GM12878 (cell line): ENCODE results near the gene INSRR. TPM values are rescaled to one million over a fixed set of nuclear protein-coding genes. Genes with fewer than 3 reads are reported as not detected.

ENCODE experiments used
- ATAC-seq: fragments of 200-7000 bp; cut with Tn5 transposase; 3 replicates; pipeline ENCODE4 v1.9.1; 2020; ENCODE audit warnings: mild to moderate bottlenecking, moderate library complexity
- BruUV-seq: library from RNA; stranded (reverse); fragments of 400-500 nt; replicated peaks from 2 replicates; lab custom pipeline; 2021; lab: Mats Ljungman, UMichigan
- CTCF ChIA-PET: fragments of 300-600 bp; sonication (Branson Sonifier 250); formaldehyde crosslinking; extraction: SDS; loops from one replicate; lab custom pipeline; 2021; ENCODE audit warnings: inconsistent platforms; lab: Yijun Ruan, JAX
- POLR2A ChIA-PET: fragments of 350-600 bp; formaldehyde crosslinking; extraction: SDS; loops from one replicate; lab custom pipeline; 2021; ENCODE audit warnings: inconsistent platforms; lab: Charles Lee
- RAD21 ChIA-PET: fragments of 300-600 bp; sonication (Branson Sonifier 250); formaldehyde crosslinking; loops from one replicate; lab custom pipeline; 2023; ENCODE audit warnings: antibody characterized with exemption; ENCODE audit not compliant: unreplicated experiment; lab: Charles Lee
- SMC1A ChIA-PET: fragments of 300-600 bp; sonication (Branson Sonifier 250); formaldehyde crosslinking; loops from one replicate; lab custom pipeline; 2023; ENCODE audit not compliant: unreplicated experiment, uncharacterized antibody; lab: Charles Lee
- DNase-seq: peaks from one replicate; pipeline ENCODE4 v3.0.0-alpha.2; 2011; ENCODE audit warnings: low read depth, low spot score
- FAIRE-seq: peaks from 3 replicates; lab custom pipeline; 2011; peaks lifted over from hg19 to GRCh38; lab: Jason Lieb, UNC
- H2AFZ ChIP-seq: 2 replicates; pipeline ENCODE4 v1.6.0; 2011; ENCODE audit warnings: low read depth, low read length, control low read depth; ENCODE audit not compliant: control insufficient read depth
- H3K27ac ChIP-seq: 2 replicates; pipeline ENCODE4 v1.5.1; 2011; ENCODE audit warnings: control low read depth; ENCODE audit not compliant: control insufficient read depth, insufficient read depth
- H3K27me3 ChIP-seq, 2 experiments: replicated peaks in 1 of 2; 2 replicates each; pipeline versions ENCODE4 v1.6.0 to v1.6.1; 2011; ENCODE audit warnings: low read length in 1 of 2; ENCODE audit not compliant: control insufficient read depth in 2 of 2, insufficient read depth in 2 of 2
- H3K36me3 ChIP-seq, 2 experiments: 2 replicates each; pipeline ENCODE4 v1.5.1; 2011; ENCODE audit warnings: low read length in 1 of 2; ENCODE audit not compliant: control insufficient read depth in 2 of 2, insufficient read depth in 2 of 2
- H3K4me1 ChIP-seq: 2 replicates; pipeline ENCODE4 v1.6.1; 2011; ENCODE audit warnings: mild to moderate bottlenecking, low read length, moderate library complexity, mixed read lengths; ENCODE audit not compliant: control insufficient read depth, insufficient read depth
- H3K4me2 ChIP-seq: 2 replicates; pipeline ENCODE4 v1.6.0; 2011; ENCODE audit warnings: control low read depth; ENCODE audit not compliant: control insufficient read depth, insufficient read depth
- H3K4me3 ChIP-seq: fragments of 200-600 bp; sonication (generic); 2 replicates; pipeline ENCODE4 v1.5.1; 2016
- H3K79me2 ChIP-seq: 2 replicates; pipeline ENCODE4 v1.6.0; 2011; ENCODE audit warnings: low read length; ENCODE audit not compliant: control insufficient read depth, insufficient read depth
- H3K9ac ChIP-seq: 2 replicates; pipeline ENCODE4 v1.8.0; 2011; ENCODE audit warnings: low read length, control low read depth, mixed read lengths; ENCODE audit not compliant: control insufficient read depth, insufficient read depth
- H3K9me3 ChIP-seq: replicated peaks from 3 replicates; pipeline ENCODE4 v1.5.1; 2011; ENCODE audit warnings: mild to moderate bottlenecking, low read length; ENCODE audit not compliant: control insufficient read depth, insufficient read depth
- H4K20me1 ChIP-seq: 2 replicates; pipeline ENCODE4 v1.6.0; 2011; ENCODE audit not compliant: control insufficient read depth, insufficient read depth
- BRCA1 ChIP-seq: IDR thresholded peaks from 2 replicates; pipeline ENCODE4 v1.6.1; 2011; ENCODE audit warnings: low read depth, low read length, improper control_type of control experiment
- CHD4 ChIP-seq: fragments of 200-600 bp; sonication (generic); IDR thresholded peaks from 2 replicates; pipeline ENCODE4 v1.6.1; 2016; ENCODE audit warnings: mild to moderate bottlenecking
- DPF2 ChIP-seq: fragments of 450-650 bp; IDR thresholded peaks from 2 replicates; pipeline ENCODE4 v1.6.1; 2017; ENCODE audit warnings: mild to moderate bottlenecking
- EP300 ChIP-seq, 2 experiments: fragments of 150-350 bp in 1 of 2; IDR thresholded peaks; 2 replicates each; pipeline ENCODE4 v1.6.1; 2011 to 2012; ENCODE audit warnings: low read depth in 2 of 2, low read length in 2 of 2, borderline replicate concordance in 1 of 2, improper control_type of control experiment in 1 of 2, inconsistent platforms in 1 of 2; ENCODE audit not compliant: control insufficient read depth in 1 of 2
- ESRRA ChIP-seq: IDR thresholded peaks from 2 replicates; pipeline ENCODE4 v1.6.1; 2012; ENCODE audit warnings: mild to moderate bottlenecking, low read length, improper control_type of control experiment
- NFXL1 ChIP-seq: fragments of 450-650 bp; IDR thresholded peaks from 2 replicates; pipeline ENCODE4 v1.6.1; 2017; ENCODE audit warnings: antibody characterized with exemption, mild to moderate bottlenecking, borderline replicate concordance
- NR2C2 ChIP-seq: IDR thresholded peaks from 2 replicates; pipeline ENCODE4 v1.6.1; 2011; ENCODE audit warnings: borderline replicate concordance, low read depth; ENCODE audit not compliant: control insufficient read depth, insufficient read length
- PAX8 ChIP-seq: fragments of 450-650 bp; IDR thresholded peaks from 2 replicates; pipeline ENCODE4 v1.6.1; 2017; ENCODE audit warnings: mild to moderate bottlenecking, moderate library complexity
- PML ChIP-seq: IDR thresholded peaks from 2 replicates; pipeline ENCODE4 v1.6.1; 2012; ENCODE audit warnings: low read length, inconsistent platforms
- STAT1 ChIP-seq: fragments of 450-650 bp; conservative IDR thresholded peaks from 2 replicates; pipeline ENCODE4 v1.6.1; 2014; ENCODE audit warnings: antibody characterized with exemption, mild to moderate bottlenecking
- SUPT20H ChIP-seq: IDR thresholded peaks from 2 replicates; pipeline ENCODE4 v1.6.1; 2011; ENCODE audit warnings: low read depth, mild to moderate bottlenecking, low read length, moderate library complexity, borderline replicate concordance; ENCODE audit not compliant: control insufficient read depth
- TAF1 ChIP-seq: IDR thresholded peaks from 2 replicates; pipeline ENCODE4 v1.6.1; 2011; ENCODE audit warnings: mild to moderate bottlenecking, low read depth, low read length, borderline replicate concordance
- TCF7 ChIP-seq: IDR thresholded peaks from 2 replicates; pipeline ENCODE4 v1.6.1; 2014; ENCODE audit warnings: antibody characterized with exemption, borderline replicate concordance
- YY1 ChIP-seq: IDR thresholded peaks from 2 replicates; pipeline ENCODE4 v1.6.1; 2011; ENCODE audit warnings: low read depth, mild to moderate bottlenecking, low read length
- ZSCAN29 ChIP-seq: fragments of 450-650 bp; IDR thresholded peaks from 2 replicates; pipeline ENCODE4 v1.6.1; 2017; ENCODE audit warnings: mild to moderate bottlenecking, moderate library complexity
- WGBS: methylation state at CpG from one replicate; pipeline ENCODE4 v1.1.6; 2016; ENCODE audit warnings: low lambda C conversion rate; ENCODE audit not compliant: insufficient replicate concordance, insufficient coverage; ENCODE audit errors: missing lambda C conversion rate; 5-methylcytosine and 5-hydroxymethylcytosine counted together
- in situ Hi-C: fragments of 300-500 bp; cut with MboI; formaldehyde crosslinking; loops from 9 replicates; pipeline ENCODE4 v1.14.3; 2018; ENCODE audit warnings: mixed read lengths
- intact Hi-C: fragments of 100-400 bp; cut with micrococcal nuclease; formaldehyde crosslinking; loops from one replicate; pipeline ENCODE4 v1.14.2; 2022; ENCODE audit not compliant: unreplicated experiment
- polyA plus RNA-seq, 11 experiments: library from polyadenylated mRNA; depleted of rRNA in 4 of 11; unstranded in 6 of 11; stranded (reverse) in 5 of 11; fragments of >200 nt; fragmentation: Nextera tagmentation in 4 of 11; fragmentation: Illumina TruSeq in 1 of 11; extraction: Ambion mirVana in 4 of 11; extraction: Trizol in 1 of 11; gene quantifications; 1 replicate in 1 of 11; 2 replicates in 10 of 11; pipeline versions ENCODE4 v1.2.1 to v1.2.3, GENCODE V29; 2011 to 2016; ENCODE audit warnings: inconsistent platforms in 2 of 11, missing spikeins in 2 of 11, low read depth in 1 of 11
- total RNA-seq, 4 experiments: library from RNA; depleted of rRNA in 3 of 4; stranded (reverse); fragments of >200 nt in 3 of 4; fragmentation: Illumina TruSeq in 1 of 4; extraction: Trizol in 1 of 4; gene quantifications; 2 replicates each; pipeline versions ENCODE4 v1.2.1 to v1.2.3, GENCODE V29; 2013 to 2021
- TF ChIP-seq, protein P1 (sequence below): fragments of 450-650 bp; IDR thresholded peaks from 2 replicates; pipeline ENCODE4 v1.6.1; 2017; ENCODE audit warnings: mild to moderate bottlenecking
- TF ChIP-seq, protein P2 (sequence below): fragments of 150-350 bp; IDR thresholded peaks from 2 replicates; pipeline ENCODE4 v1.6.1; 2014; ENCODE audit warnings: mild to moderate bottlenecking, low read depth, low read length
- TF ChIP-seq, protein P3 (sequence below): fragments of 450-650 bp; IDR thresholded peaks from 2 replicates; pipeline ENCODE4 v1.6.1; 2017; ENCODE audit warnings: mild to moderate bottlenecking, low read depth, inconsistent platforms; ENCODE audit not compliant: poor library complexity, severe bottlenecking

INSRR gene
- total and polyA plus RNA-seq, 10 of the 15 experiments (the other 5 are each of a cell fraction or from before 2014, with no cell fraction given), result 0.01 TPM; not detected in 9

DNA sequence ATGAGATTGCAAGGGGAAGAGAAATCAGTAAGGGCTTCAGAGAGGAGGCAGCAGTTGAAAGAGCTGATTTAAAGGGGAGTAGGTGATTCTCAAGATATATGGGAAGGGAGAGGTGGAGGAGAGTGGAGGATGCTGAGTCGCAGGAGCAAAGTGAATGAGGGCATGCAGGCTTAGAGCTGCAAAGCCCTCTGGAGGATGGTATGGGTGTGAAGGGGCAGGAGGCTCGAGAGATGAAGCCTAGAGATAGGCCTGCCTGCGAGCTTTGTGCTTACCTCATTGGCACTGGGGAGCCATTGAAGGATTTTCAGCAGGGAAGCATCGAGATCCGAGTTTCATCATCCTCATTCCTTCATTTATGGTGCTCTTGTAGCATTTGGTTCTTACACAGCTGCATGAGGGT lies 26.5 kb downstream of the INSRR start (continued):
- TF ChIP-seq, protein P1, sequence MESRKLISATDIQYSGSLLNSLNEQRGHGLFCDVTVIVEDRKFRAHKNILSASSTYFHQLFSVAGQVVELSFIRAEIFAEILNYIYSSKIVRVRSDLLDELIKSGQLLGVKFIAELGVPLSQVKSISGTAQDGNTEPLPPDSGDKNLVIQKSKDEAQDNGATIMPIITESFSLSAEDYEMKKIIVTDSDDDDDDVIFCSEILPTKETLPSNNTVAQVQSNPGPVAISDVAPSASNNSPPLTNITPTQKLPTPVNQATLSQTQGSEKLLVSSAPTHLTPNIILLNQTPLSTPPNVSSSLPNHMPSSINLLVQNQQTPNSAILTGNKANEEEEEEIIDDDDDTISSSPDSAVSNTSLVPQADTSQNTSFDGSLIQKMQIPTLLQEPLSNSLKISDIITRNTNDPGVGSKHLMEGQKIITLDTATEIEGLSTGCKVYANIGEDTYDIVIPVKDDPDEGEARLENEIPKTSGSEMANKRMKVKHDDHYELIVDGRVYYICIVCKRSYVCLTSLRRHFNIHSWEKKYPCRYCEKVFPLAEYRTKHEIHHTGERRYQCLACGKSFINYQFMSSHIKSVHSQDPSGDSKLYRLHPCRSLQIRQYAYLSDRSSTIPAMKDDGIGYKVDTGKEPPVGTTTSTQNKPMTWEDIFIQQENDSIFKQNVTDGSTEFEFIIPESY, result no peak
- TF ChIP-seq TAF1 (no peak), ESRRA (no peak)

DNA sequence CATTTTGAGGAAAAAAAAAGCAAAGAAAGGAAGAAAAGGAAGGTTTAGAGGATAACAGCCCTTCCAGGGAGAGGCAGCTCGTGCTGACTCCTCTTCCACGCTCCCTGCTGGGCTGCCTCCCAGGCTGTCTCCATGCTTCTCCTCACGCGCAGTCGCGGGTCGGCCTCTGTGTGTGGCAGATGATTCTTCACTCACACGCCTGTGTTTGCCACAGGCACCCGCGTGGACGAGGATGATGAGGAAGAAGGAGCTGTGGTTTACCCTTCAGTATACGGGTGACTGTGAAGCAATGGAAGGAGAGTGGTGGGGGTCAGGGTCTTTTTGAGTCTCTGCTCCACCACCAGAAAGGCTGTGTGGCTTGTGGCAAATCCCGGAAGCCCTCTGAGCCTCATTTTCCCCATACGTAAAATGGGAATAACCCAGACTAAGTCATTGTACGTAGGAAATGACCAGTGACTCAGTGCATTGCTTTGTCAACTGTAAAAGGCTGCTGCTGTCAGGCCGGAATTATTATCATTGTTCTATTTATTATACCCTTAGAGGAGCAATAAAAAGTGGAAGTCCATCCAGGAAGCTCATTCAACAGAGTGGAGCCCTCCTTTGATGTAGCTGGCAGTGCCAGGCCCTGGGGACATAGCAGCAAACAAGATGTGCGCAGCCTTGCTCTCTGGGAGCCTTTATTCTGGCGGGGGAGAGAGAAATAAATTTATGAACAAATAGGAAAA lies 30.4 kb downstream of the INSRR start:
- Histone ChIP-seq H3K4me2 (no peak overlapping the region), H3K9me3 (no peaks in the 10 kb centered on the region), H3K4me1 (no peaks in the 10 kb centered on the region), H3K27me3 (no peaks in the 10 kb centered on the region), H2AFZ (no peak overlapping the region), H3K4me3 (no peak overlapping the region), H3K36me3 (no peaks in the 10 kb centered on the region), H3K9ac (no peak overlapping the region), H4K20me1 (no peaks in the 10 kb centered on the region), H3K79me2 (no peaks in the 10 kb centered on the region), H3K27ac (no peak overlapping the region)
- FAIRE-seq (no peak), DNase-seq (no peak), ATAC-seq (no peak)
- 55% methylated on average over 18 of the region's 18 CpGs for WGBS
- RAD21 ChIA-PET, result no interaction called here
- BruUV-seq, result no TSS peak
- in situ Hi-C loops, result no loop called here
- SMC1A ChIA-PET, result interaction anchor here (1.9 kb wide), 1 partner anchor 32 kb away, joined by 5 read pairs; the partner anchor contains the start of gene NTRK1
- POLR2A ChIA-PET, result interaction anchor here (0.6 to 0.9 kb wide), 2 partner anchors 12 to 37 kb away, joined by 4 read pairs; partner anchors contain the start of gene SH2D2A
- CTCF ChIA-PET, result interaction anchor here (1.1 to 1.9 kb wide), 3 partner anchors 9 to 31 kb away, joined by 3 to 6 read pairs (median 4); partner anchors contain the start of gene INSRR
- intact Hi-C loops, result no loop called here
- TF ChIP-seq STAT1 (no peak), YY1 (no peak), NR2C2 (no peak), DPF2 (no peak), PML (no peak), NFXL1 (no peak), CHD4 (no peak), BRCA1 (no peak), EP300 (IDR thresholded peaks at IDR 0.05; ENCODE audit: borderline replicate concordance in 1 of 2, control insufficient read depth in 1 of 2, low read depth in 2 of 2, low read length in 2 of 2) (no peak), PAX8 (no peak), TCF7 (no peak), SUPT20H (no peak), ZSCAN29 (no peak)
- TF ChIP-seq, protein P2, sequence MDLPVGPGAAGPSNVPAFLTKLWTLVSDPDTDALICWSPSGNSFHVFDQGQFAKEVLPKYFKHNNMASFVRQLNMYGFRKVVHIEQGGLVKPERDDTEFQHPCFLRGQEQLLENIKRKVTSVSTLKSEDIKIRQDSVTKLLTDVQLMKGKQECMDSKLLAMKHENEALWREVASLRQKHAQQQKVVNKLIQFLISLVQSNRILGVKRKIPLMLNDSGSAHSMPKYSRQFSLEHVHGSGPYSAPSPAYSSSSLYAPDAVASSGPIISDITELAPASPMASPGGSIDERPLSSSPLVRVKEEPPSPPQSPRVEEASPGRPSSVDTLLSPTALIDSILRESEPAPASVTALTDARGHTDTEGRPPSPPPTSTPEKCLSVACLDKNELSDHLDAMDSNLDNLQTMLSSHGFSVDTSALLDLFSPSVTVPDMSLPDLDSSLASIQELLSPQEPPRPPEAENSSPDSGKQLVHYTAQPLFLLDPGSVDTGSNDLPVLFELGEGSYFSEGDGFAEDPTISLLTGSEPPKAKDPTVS, result no peak
- TF ChIP-seq, protein P3, sequence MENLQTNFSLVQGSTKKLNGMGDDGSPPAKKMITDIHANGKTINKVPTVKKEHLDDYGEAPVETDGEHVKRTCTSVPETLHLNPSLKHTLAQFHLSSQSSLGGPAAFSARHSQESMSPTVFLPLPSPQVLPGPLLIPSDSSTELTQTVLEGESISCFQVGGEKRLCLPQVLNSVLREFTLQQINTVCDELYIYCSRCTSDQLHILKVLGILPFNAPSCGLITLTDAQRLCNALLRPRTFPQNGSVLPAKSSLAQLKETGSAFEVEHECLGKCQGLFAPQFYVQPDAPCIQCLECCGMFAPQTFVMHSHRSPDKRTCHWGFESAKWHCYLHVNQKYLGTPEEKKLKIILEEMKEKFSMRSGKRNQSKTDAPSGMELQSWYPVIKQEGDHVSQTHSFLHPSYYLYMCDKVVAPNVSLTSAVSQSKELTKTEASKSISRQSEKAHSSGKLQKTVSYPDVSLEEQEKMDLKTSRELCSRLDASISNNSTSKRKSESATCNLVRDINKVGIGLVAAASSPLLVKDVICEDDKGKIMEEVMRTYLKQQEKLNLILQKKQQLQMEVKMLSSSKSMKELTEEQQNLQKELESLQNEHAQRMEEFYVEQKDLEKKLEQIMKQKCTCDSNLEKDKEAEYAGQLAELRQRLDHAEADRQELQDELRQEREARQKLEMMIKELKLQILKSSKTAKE, result no peak
